8988T (cell line): ENCODE measurements around the gene NDUFAB1.
"Not testable (repeated sequence)": the region's sequence is repeated elsewhere in the genome, so short reads cannot be mapped to it uniquely, and the experiment has no call there.

Source experiments
- DNase-seq: peaks from one replicate; pipeline ENCODE4 v3.0.0; 2011

Gene NDUFAB1

DNA sequence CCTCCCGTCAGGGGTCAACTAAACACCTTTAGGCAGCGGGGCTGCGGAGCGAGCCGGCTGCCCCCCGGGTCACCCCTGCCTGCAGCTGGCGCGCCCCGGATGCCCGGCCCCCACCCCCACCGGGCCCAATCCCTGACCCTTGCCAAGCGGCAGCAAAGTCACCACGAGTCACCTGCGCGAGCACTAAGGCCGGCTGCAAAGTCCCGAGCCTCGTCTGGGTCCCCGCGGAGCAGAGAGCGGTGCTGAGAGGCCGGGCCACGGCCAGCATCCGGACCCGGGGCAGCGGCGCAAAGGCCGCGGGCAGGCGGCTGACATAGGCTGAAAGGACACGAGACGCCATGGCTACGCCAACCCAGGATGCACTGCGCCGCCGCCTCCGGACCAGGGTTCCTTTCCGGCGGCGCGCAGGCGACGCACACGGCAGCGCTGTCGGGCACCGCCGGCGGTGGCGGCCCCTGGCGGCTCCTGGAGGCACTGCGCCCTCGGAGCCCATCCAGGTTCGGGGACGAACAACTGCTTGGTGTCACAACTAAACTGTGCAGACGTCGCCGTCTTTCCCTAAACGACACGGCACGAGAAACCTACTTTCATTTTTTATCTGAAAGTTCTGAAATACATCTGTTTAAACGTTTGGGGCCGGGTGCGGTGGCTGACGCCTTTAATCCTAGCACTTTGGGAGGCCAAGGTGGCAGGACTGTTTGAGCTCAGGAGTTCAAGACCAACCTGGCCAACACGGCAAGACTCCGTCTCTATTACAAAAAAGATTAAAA is at the start of gene NDUFAB1:
NDUFAB1 (minus strand) TSS at position 366 of the 770 bp plus-strand sequence; CDS start at position 340, 26 bp downstream.
- DNase-seq: peak; percentile 59

DNA sequence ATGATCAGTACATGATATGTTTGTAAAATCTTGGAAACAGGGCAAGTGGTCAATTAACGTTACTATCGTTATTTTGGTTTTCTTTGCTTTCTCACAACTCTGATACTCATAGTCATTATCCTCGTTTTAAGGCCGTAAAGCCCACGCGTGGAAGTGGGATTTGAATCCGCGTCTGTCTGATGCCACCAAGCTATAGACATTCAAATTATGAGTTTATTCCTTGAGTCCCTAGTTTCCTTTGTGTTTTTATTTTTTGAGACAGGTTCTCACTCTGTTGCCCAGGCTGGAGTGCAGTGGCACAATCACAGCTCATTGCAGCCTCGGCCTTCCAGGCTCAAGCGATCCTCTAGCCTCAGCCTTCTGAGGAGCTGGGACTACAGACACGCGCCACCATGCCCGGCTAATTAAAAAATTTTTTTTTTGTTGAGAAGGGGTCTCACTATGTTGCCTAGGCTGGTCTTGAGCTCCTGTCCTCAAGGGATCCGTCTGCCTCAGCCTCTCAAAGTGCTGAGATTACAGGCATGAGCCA is 46.2 kb upstream of the NDUFAB1 start:
- DNase-seq: no peak

DNA sequence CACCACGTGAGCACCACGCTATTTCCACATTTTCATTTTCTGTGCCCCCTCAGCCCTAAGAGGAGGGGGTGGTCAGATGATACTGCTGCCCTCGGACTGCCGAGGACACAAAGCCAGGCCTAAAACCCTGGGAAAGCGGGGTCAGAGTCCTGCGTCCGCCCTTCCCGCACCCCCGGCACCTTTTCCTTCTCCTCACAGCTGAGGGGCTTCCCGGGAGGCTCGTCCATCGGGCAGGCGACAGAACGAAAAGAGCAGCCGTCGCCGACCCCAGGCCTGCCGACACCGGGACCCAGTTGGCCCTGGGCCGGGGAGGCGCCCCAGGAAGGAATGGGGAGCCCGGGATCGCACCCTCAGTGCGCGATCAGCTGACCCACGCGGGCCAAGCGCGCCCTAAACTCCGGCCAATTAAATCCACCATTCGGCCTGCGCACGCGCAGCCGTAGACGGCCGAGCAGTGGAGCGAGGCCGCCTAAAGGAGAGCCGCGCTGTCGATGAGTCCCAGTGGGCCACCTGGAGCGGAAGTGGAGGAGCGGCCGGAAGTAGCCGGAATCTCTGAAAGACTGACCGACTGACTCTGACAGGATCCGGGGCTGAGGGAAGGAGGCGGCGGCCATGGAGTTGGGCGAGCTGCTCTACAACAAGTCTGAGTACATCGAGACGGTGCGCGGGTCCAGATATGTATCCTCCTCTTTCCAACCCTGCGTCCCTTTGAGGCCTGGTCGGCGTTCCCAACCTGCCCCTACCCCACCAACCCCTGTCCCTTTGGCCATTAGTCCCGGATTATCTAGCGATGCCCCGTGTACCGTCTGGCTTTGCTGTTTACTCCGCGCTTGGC is 45.0 kb upstream of the NDUFAB1 start, which contains the start of the genes DCTN5 and PALB2:
DCTN5 (plus strand) TSS at position 536 of the 835 bp plus-strand sequence; CDS start at position 613, 77 bp downstream.
PALB2 (minus strand) TSS at position 380 of the 835 bp plus-strand sequence; CDS start at position 227, 153 bp downstream.
- DNase-seq: peak; percentile 69

DNA sequence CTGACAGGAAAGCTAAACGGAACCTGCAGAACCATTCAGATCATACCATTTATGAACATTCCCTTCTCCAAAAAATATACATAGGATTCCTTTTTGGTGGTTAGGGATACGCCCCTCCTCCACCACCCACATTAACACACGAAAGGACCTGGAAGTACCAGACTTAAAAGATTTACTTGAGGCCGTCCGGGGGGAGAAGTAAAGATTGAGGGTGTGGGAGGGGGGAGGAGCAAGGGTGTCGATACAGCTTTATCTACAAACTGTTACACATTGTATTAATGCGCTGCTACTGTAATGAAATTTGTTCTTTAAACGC is 44.5 kb upstream of the NDUFAB1 start:
- DNase-seq: no peak

DNA sequence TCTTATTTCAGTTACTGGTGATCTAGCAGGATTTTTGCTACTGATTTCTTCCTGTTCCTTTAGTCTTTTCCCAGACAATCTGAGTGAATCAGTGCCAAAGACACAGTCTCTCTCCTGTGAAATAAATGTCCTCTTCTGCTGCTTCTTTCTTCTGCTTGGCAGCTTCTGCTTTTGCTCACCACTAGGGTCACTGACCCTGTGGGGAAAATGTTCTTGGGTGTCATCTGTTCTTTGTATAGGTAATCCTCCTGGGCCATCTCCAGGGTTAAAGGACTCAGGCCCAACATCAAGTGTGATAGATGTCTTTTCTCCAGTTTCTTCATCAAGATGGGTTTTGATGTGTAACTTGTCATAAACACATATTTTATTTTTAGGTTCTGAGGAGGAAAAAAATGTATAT is 39.8 kb upstream of the NDUFAB1 start:
- no peak for DNase-seq

DNA sequence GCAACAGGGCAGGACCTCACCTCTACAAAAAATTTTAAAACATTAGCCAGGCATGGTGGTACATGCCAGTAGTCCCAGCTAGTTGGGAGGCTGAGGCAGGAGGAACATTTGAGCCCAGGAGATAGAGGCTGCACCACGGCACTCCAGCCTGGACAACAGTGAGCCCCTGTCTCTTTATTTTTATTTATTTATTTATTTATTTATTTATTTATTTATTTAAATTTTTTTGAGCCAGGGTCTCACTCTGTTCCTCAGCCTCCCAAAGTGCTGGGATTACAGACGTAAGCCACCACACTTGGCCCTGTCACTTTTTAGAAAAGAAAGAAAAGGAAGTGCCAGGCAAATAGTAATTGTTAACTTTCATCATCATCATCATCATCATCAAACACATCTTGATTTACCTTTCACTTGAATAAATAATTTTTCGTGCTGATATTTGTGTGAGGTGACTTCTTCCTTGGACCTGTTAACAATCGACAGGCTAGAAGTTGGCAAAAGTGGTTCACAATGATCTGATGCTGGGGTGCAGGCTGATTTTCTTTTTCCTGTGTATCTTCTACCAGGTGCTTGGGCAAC is 38.4 kb upstream of the NDUFAB1 start:
- no peak for DNase-seq

DNA sequence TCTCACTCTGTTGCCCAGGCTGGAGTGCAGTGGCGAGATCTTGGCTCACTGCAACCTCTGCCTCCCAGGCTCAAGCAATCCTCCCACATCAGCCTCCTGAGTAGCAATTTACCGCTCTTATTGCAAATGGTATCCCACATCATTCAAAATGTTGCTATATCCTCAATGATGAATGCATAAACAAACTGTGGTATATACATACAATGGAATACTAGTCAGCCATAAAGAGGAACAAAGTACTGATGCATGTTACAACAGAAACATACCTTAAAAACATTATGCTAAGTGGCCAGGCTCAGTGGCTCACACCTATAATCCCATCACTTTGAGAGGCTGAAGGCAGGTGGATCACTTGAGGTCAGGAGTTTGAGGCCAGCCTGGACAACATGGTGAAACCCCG is 35.8 kb upstream of the NDUFAB1 start:
- not testable (repeated sequence) for DNase-seq

DNA sequence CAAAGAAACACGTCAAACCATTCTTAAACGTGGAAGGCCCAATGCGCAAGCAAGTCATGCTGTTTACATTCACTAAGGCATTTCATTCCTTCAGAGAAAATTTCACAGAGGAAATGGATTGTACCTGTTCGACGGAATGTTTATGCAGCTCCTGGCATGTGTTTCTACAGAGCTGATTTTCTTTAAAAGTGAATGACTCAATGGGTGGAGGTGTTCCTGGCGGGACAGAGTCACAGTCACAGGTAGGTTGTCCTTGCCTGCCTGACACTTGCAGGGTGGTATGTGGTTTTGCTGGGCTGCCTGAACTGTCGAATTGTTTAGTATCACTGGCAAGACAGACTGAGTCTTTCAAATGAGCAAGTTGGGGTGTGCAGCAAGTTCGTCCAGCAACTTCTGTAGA is 33.4 kb upstream of the NDUFAB1 start:
- DNase-seq: no peak

DNA sequence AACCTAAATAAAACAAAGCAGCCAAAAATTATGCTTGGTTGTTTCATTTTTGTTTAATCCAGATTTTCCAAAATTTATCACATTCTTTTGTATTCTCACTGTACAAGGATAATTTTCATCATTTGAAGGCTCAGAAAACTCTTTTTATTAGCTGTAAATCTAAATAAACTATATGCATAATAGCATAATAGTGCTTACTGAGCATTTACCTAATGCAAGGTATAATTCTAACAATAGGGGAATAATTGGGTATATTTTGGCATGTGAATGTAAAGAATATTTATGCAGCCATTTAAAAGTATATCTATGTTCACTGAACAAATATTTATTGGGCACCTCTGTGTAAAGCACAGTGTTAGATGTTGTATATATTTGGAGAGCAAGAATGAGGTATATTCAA is 28.0 kb upstream of the NDUFAB1 start:
- no peak for DNase-seq

DNA sequence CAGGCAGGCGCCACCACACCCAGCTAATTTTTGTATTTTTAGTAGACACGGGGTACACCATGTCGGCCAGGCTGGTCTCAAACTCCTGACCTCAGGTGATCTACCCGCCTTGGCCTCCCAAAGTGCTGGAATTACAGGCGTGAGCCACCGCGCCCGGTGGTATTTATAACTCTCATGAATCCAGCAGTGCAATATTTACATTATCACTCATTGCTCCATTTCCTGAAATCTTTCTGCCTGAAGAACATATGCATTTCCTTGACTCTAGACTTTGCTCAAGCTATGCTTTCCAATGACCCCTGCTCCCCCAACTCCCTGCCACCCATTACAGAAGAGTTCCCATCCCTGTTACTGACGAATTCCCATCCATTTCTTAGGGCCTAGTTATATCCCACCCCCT is 19.7 kb upstream of the NDUFAB1 start:
- no peak for DNase-seq

DNA sequence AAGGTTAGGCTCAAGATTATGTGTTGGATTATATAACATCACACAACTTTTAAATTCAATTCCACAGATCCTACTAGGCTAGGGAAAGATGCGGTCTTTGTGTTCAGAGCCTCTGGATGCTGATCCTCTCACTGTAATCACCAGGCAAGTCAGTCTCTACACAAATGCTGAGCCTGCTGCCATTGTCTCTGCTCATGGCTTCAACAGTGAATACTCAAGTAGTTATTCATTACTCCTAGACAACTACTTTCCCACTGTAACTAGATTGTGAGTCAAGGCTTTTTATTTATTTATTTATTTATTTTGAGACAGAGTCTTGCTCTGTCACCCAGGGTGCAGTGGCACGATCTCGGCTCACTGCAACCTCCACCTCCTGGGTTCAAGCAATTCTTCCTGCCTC is 15.8 kb upstream of the NDUFAB1 start:
- DNase-seq: no peak

DNA sequence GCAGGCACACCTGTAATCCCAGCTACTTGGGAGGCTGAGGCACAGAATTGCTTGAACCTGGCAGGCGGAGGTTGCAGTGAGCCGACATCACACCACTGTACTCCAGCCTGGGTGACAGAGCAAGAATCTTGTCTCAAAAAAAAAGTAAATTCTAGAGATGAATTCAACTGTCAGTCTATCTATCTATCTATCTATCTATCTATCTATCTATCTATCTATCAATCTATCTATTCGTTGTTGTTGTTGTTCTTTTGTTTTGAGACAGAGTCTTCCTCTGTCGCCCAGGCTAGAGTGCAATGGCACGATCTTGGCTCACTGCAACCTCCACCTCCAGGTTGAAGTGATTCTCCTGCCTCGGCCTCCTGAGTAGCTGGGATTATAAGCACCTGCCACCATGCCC is 14.8 kb upstream of the NDUFAB1 start:
- not testable (repeated sequence) for DNase-seq

DNA sequence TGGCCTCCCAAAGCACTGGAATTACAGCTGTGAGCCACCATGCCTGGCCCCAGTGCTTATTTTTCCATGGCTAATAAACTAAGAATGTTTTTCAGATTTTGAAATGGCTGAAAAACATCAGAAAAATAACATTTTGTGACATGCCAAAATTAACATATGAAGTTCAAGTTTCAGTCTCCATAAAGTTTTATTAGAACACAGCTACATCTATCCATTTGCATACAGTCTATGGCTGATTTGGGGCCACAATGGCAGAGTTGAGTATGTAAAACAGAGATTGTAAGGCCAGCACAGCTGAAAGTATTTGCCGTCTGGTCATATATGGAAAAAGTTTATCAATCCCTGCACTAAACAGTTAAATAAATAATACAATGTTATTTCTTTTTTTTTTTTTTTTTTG is 13.8 kb upstream of the NDUFAB1 start:
- DNase-seq: no peak

DNA sequence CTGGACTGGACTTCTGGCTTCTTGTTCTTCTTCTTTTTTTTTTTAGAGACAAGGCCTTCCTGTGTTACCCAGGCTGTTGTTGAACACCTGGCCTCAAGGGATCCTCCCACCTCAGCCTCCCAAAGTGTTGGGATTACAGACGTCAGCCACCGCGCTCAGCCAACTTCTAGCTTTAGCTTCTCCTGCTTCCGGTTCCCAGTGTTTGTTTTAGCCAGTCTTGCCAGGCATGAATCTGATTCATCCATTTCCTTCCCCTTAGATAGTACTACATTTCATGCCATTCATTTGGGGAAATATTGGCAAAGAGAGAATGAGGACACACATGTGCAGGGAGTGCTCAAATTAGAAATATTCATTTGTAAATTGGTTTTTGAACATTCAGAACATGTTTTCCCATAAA is 12.1 kb upstream of the NDUFAB1 start:
- DNase-seq: no peak

DNA sequence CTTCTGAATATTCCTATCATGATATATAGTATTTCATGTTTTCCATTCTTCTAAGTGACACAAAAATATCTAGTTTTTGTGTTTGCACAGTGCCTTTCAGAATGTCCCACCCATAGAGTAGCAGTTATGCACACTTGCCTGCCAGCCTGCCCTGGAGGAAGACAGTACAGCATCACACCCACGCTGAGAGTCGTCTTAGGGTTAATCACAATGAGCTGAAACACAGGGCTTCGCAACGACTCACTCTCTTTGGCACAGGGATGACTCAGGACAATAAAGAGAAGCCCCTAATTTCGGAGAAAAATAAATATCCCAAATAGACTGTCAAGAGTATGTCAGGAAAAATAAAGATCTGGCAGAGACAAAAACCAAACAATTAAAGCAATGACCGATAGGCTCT is 11.6 kb upstream of the NDUFAB1 start:
- no peak for DNase-seq

DNA sequence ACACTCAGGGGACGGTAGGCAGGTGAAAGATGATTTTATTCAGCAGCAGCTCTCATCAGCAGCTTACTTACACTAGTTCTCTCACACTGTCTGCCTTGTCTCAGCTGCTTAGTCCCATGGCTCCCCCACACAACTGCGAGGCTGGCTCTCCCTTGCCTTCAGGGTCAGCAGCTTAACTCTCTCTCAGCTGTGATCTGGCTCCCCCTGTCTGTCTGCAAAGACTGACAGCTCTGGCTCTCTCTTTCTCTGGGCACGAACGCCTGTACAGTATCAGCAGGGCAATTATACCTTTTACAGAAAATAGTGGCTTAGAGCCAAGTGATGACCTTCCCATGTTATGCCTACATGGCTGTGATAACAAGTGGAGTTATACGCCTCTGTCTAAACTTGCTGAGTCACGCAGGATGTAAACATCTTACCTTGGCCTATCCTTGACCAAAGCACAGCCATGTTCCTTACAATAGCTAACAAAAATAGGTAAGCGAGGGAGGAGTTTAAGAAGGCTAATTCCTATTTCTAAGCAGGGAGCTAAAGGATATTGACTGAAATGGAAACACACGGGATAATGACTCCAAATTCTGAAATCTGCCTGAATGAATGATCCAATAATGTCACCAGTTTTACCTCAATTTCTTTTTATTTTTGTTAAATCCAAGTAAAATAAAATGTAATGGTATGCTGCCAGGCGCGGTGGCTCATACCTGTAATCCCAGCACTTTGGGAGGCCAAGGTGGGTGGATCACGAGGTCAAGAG is 1.1 kb upstream of the NDUFAB1 start:
- DNase-seq: no peak

DNA sequence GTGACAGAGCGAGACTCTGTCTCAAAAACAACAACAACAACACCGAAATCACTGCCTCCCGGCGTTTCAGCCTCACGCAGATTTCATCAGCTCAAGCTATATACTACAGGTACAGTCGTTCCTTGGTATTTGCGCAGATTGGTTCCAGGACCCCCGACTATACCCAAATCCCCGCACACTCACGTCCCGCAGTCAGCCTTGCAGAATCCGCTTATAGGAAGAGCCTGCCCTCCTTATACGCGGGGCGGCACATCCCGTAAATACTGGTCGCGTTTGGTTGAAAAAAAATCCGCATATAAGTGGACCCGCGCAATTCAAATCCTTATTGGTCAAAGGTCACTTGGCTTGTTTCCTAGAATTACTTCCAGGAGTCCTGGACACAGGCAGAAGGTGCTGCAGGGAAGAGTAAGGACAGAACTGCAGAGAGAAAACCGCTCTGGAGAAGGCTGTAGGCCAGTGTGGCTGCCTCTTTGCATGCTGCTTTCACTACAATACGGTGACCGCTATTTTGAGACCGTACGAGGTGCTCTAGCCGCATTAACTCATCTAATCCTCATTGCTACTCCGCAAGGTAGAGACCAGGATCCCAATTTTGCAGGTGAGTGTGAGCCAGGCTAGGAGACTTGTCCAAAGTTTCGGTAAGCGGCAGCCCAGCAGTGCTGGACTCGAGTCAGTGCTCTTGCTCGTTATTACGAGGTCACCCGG is 718 bp downstream of the NDUFAB1 start:
- DNase-seq: no peak

DNA sequence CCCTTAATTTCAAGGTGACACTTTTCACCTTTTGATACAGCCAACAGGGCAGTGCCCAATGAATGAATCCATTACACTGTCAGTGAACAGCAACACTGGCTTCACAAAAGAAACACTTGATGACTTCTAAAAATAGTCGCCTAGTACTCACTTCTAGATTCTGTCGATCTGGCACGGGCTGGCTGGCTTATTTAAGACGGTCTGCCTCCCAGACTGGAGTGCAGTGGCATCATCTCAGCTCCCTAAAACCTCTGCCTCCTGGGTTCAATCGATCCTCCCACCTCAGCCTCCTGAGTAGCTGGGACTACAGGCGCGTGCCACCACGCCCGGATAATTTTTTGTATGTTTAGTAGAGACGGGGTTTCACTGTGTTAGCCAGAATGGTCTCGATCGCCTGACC is 1.9 kb downstream of the NDUFAB1 start:
- DNase-seq: no peak

DNA sequence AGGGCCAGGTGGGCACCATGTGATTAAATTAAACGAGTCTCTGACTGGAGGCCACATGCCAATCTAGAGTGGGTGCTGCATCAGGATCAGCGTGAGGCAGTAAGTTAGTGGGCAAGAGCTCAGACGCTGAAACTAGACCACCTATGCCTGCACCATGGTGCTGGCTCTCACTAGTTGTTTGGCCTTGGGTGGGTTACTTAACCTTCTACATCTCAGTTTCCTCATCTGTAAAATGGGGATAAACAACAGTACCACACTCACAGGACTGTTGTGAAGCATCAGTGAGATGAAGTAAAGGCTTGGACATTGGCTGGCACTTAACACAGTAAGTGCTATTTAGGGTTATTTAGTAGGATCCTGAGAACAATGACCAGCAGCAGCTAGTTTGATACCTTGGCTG is 5.9 kb downstream of the NDUFAB1 start:
- no peak for DNase-seq

DNA sequence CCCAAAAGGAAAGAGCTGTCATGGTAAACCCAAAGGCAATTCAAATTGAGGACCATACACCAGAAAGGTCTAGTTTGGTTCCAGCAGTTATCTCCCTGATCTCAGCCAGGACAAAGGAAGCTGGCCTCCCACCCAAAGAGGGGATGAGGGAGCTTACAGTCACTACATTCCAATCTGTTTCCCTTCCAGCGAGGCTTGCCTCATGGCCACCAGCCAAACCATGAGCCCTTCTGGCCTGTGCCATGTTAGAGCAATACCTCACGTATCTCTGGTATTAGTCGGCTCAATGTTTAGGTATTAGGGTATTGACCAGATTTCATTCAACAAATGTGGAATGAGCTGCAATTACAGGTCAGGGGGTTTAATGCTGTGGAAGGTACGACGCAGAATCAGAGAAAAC is 8.4 kb downstream of the NDUFAB1 start:
- DNase-seq: peak; percentile 22

DNA sequence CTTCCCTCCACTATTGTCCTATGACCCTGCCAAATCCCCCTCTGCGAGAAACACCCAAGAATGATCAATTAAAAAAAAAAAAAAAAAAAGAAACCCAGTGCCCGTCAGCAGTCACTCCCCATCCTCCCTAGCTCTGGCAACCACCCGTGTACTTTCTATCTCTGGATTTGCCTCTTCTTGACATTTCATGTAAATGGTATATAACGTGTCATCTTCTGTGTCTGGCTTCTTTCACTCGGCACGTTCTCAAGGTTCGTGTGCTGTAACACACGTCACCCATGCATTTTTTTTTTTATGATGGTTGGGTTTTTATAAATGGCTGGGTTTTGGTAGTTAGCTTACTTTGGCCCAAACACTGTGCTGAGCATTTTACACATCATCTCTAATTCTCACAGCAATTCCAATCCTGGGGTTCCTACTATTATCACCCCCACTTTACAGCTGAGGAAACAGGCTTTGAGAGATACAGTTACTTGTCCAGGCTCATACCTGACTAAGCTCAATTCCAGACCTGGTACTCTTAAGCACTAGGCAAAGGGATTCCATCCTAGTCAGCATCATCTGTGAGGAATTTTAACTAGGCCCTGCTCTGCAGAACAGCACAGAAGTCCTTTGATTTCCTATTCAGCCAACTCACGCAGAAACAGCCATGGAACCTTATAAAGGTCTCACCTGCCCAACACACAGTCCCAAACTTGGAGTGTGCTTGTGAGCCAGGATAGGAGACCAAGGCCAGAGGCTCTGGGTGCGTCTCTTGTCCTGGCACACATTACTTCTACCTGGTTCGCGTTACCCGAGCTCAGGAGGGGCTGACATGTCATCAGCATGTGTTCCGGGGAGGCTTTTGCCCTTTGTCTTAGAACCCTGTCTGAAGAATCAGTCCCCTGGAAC is 11.7 kb downstream of the NDUFAB1 start:
- no peak for DNase-seq
